Left ventricle myocardium inferior (tissue), 1 donor: ENCODE measurements around the gene IFIT1. TPM values are rescaled to one million over a fixed set of nuclear protein-coding genes. Genes with fewer than 3 reads are reported as not detected.

Experiments used
- DNase-seq: peaks from one replicate; pipeline ENCODE4 v3.0.0-alpha.2; 2020
- H3K27ac ChIP-seq: fragments of 200-600 bp; replicated peaks from 2 replicates; pipeline ENCODE4 v1.8.0; 2021
- H3K27me3 ChIP-seq: fragments of 200-600 bp; 2 replicates; pipeline ENCODE4 v1.8.0; 2021; ENCODE audit warnings: low read depth
- H3K36me3 ChIP-seq: fragments of 200-600 bp; 2 replicates; pipeline ENCODE4 v1.8.0; 2021
- H3K4me1 ChIP-seq: fragments of 200-600 bp; 2 replicates; pipeline ENCODE4 v1.8.0; 2021
- H3K4me3 ChIP-seq: fragments of 200-600 bp; 2 replicates; pipeline ENCODE4 v1.8.0; 2021; ENCODE audit warnings: mild to moderate bottlenecking, moderate library complexity
- H3K9me3 ChIP-seq: fragments of 200-600 bp; replicated peaks from 2 replicates; pipeline ENCODE4 v1.8.0; 2021
- intact Hi-C: fragments of 100-400 bp; cut with micrococcal nuclease; formaldehyde crosslinking; loops from one replicate; pipeline ENCODE4 v1.11.0; 2022
- total RNA-seq: library from RNA; stranded (reverse); fragmentation: NEBNext Ultra II Directional; extraction: Animal tissue kit (Norgen Biotek cat#: 25700); gene quantifications from one replicate; pipeline ENCODE4 v1.2.1, GENCODE V29; 2021
- TF ChIP-seq, protein P1 (sequence below): fragments of 200-600 bp; IDR thresholded peaks from 2 replicates; pipeline ENCODE4 v1.8.0; 2021; ENCODE audit warnings: antibody characterized with exemption, mild to moderate bottlenecking, borderline replicate concordance
- donor health status: DM: no; HTN: yes; CAD: no; lungs with severe emphysema.

The IFIT1 gene
- total RNA-seq, 1 donor from 2014 or later, result 31.0 TPM

DNA sequence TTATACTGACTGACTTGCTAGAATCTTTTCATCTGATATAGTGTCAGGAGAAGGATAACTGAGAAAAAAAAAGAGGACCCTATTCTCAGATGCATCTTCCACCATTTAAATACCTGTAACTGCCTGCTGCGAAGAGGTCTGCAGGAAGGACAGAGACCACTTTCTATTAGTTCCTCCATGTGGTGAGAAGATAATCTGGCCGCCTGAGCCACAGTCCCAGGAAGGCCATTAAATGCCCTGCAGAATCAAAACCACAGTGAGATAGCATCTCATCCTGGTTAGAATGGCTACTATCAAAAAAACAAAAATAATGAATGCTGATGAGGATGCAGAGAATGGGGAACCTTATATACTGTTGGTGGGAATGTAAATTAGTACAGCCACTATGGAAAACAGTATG is 34.4 kb upstream of the IFIT1 start:
- H3K27ac ChIP-seq, result no peak overlapping the region
- intact Hi-C loops, result no loop called here
- no peak overlapping the region for H3K4me3 ChIP-seq
- no peaks in the 10 kb centered on the region for H3K9me3 ChIP-seq
- peaks cover 9% of the 10 kb centered on the region for H3K4me1 ChIP-seq
- TF ChIP-seq, protein P1, sequence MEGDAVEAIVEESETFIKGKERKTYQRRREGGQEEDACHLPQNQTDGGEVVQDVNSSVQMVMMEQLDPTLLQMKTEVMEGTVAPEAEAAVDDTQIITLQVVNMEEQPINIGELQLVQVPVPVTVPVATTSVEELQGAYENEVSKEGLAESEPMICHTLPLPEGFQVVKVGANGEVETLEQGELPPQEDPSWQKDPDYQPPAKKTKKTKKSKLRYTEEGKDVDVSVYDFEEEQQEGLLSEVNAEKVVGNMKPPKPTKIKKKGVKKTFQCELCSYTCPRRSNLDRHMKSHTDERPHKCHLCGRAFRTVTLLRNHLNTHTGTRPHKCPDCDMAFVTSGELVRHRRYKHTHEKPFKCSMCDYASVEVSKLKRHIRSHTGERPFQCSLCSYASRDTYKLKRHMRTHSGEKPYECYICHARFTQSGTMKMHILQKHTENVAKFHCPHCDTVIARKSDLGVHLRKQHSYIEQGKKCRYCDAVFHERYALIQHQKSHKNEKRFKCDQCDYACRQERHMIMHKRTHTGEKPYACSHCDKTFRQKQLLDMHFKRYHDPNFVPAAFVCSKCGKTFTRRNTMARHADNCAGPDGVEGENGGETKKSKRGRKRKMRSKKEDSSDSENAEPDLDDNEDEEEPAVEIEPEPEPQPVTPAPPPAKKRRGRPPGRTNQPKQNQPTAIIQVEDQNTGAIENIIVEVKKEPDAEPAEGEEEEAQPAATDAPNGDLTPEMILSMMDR, result no peak
- no peaks in the 10 kb centered on the region for H3K36me3 ChIP-seq
- no peaks in the 10 kb centered on the region for H3K27me3 ChIP-seq
- no peak for DNase-seq

DNA sequence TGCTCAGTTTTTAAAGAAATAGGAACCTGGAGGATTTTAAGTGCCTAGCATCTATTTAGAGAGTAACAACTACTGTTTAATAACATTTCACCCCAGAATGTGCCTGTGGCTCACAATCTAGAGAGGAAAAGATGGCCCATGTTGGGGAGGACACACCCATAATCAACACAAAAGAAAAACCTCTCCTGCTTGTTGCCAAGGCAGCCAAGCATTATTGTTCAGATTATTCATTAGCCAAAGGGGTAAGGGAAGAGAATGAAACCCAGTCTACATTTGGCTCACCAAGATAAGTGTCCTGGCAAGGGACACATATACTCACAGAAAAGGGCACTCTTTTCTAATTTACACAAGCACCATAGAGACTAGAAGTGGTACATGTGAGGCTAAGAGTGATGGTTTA is 32.3 kb upstream of the IFIT1 start:
- Histone ChIP-seq H3K4me1 (peaks cover 19% of the 10 kb centered on the region), H3K36me3 (no peaks in the 10 kb centered on the region), H3K9me3 (no peaks in the 10 kb centered on the region), H3K27ac (no peak overlapping the region), H3K27me3 (no peaks in the 10 kb centered on the region), H3K4me3 (no peak overlapping the region)
- TF ChIP-seq, protein P1, result no peak
- intact Hi-C loops, result no loop called here
- DNase-seq, result no peak

DNA sequence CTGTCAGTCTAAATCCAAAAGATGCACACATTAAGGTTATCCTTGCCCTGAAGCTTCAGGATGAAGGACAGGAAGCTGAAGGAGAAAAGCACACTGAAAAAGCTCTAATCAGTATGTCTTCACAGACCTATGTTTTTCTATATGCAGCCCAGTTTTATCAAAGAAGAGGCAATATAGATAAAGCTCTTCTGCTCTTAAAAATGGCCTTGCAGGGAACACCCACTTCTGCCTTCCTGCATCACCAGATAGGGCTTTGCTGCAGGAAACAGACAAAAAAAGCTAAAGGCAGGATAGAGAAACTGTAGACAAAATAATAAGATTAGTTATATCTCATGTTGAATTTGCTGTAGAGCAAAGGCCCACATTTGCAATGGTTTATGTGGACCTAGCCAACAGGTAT is 29.5 kb upstream of the IFIT1 start:
- no peak overlapping the region for H3K4me3 ChIP-seq
- H3K4me1 ChIP-seq, result peaks cover 28% of the 10 kb centered on the region
- TF ChIP-seq, protein P1, result no peak
- no peak for DNase-seq
- H3K9me3 ChIP-seq, result no peaks in the 10 kb centered on the region
- H3K27me3 ChIP-seq, result no peaks in the 10 kb centered on the region
- no peaks in the 10 kb centered on the region for H3K36me3 ChIP-seq
- no peak overlapping the region for H3K27ac ChIP-seq
- intact Hi-C loops, result no loop called here

DNA sequence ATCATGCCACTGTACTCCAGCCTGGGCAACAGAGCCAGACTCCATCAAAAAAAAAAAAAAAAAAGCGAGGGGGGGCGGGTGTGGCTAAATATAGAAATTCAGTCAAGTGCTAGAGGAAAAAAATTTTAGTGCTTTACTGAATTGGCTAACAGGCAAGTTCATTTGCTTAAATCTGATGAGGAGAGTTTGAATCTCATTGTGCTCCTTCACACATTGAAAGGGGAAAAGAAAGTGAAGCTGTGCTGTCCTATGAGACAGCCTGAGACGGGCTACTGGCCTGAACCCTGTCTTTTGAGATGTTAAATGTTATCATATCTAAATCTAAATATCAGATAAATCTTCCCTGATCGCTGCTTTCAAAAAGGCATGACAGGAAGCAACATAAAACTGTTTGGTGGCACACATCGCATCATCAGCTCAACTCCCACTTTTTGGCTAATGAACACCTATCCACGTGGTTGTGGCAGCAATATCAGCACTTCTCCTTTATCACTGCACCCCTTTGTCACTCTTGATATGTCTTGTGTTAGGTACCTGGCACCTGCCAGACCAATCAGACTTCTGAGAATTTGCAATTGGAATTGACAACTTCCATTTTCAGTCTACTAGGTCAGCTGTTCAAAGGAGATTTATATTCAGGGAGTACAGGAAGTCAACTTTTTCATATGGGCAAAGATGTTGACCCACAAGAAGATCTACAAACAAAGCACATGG is 28.5 kb upstream of the IFIT1 start:
- Histone ChIP-seq H3K4me1 (peaks cover 37% of the 10 kb centered on the region), H3K27ac (no peak overlapping the region), H3K27me3 (no peaks in the 10 kb centered on the region), H3K4me3 (no peak overlapping the region), H3K36me3 (no peaks in the 10 kb centered on the region), H3K9me3 (no peaks in the 10 kb centered on the region)
- no peak for DNase-seq
- TF ChIP-seq, protein P1, result no peak
- intact Hi-C loops, result no loop called here

DNA sequence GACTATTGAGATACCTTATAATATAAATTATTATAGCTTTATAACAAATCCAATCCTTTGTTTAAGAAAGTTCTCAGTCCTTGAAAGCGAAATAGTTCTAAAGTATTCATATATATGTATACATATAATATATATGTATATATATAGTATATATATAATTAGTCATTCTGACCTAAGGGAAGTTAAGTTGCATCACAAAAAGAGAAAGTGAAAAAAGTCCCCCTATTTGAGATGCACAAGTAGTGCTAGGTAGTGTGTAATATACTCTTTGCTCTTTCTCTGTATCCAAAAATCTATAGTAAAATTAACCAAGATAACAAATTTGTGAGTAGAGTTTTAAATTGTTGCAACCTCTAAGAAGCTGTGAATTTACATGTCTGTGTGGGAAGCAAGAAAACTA is 27.9 kb upstream of the IFIT1 start:
- peaks cover 44% of the 10 kb centered on the region for H3K4me1 ChIP-seq
- DNase-seq, result no peak
- H3K27ac ChIP-seq, result no peak overlapping the region
- H3K27me3 ChIP-seq, result no peaks in the 10 kb centered on the region
- H3K4me3 ChIP-seq, result no peak overlapping the region
- intact Hi-C loops, result no loop called here
- TF ChIP-seq, protein P1, result no peak
- H3K36me3 ChIP-seq, result no peaks in the 10 kb centered on the region
- H3K9me3 ChIP-seq, result no peaks in the 10 kb centered on the region
